K562 (cell line): ENCODE measurements around the gene TRIOBP. TPM values are rescaled to one million over a fixed set of nuclear protein-coding genes. Genes with fewer than 3 reads are reported as not detected.

Experiments used
- BRD4 ChIP-seq: fragments of 200-600 bp; sonication (generic); IDR thresholded peaks from 2 replicates; pipeline ENCODE4 v1.6.1; 2017; ENCODE audit warnings: inconsistent platforms
- C11orf30 ChIP-seq: fragments of 450-650 bp; IDR thresholded peaks from 2 replicates; pipeline ENCODE4 v1.6.1; 2016; ENCODE audit warnings: low read depth, mild to moderate bottlenecking
- CREM ChIP-seq: IDR thresholded peaks from 2 replicates; pipeline ENCODE4 v1.6.1; 2014; ENCODE audit warnings: antibody characterized with exemption, low read depth
- ERF ChIP-seq: fragments of 450-650 bp; formaldehyde crosslinking; IDR thresholded peaks from 2 replicates; pipeline ENCODE4 v1.4.0; 2020; ENCODE audit warnings: mild to moderate bottlenecking, mixed read lengths
- ESRRA ChIP-seq: fragments of 450-650 bp; IDR thresholded peaks from 2 replicates; pipeline ENCODE4 v1.6.1; 2014; ENCODE audit warnings: low read depth, mild to moderate bottlenecking, moderate library complexity, borderline replicate concordance
- ETV5 ChIP-seq: sonication (generic); formaldehyde crosslinking; IDR thresholded peaks from 2 replicates; pipeline ENCODE4 v1.4.0; 2020; ENCODE audit warnings: low read depth, mild to moderate bottlenecking, missing genetic modification reagents
- EWSR1 ChIP-seq: fragments of 450-650 bp; IDR thresholded peaks from 2 replicates; pipeline ENCODE4 v1.6.1; 2018; ENCODE audit warnings: borderline replicate concordance, mild to moderate bottlenecking, low read depth, moderate library complexity; ENCODE audit not compliant: partially characterized antibody
- GABPA ChIP-seq: fragments of 200-800 bp; sonication (Bioruptor generic); conservative IDR thresholded peaks from 2 replicates; pipeline ENCODE4 v1.6.1; 2016; ENCODE audit warnings: low read depth, missing genetic modification characterization, missing compliant biosample characterization
- GABPB2 ChIP-seq: fragments of 250-450 bp; sonication (Bioruptor Pico); conservative IDR thresholded peaks from 2 replicates; pipeline ENCODE4 v1.5.1; 2021; ENCODE audit warnings: mild to moderate bottlenecking
- GATAD2B ChIP-seq: fragments of 450-650 bp; IDR thresholded peaks from 2 replicates; pipeline ENCODE4 v1.6.1; 2017; ENCODE audit warnings: mild to moderate bottlenecking, borderline replicate concordance
- HDAC2 ChIP-seq: fragments of 450-650 bp; IDR thresholded peaks from 2 replicates; pipeline ENCODE4 v1.6.1; 2016; ENCODE audit warnings: mild to moderate bottlenecking
- ILK ChIP-seq: fragments of 450-650 bp; IDR thresholded peaks from 2 replicates; pipeline ENCODE4 v1.6.1; 2016; ENCODE audit warnings: missing genetic modification characterization, low read depth, mild to moderate bottlenecking, missing compliant biosample characterization, moderate library complexity, borderline replicate concordance
- JUND ChIP-seq, 2 experiments: IDR thresholded peaks; 2 replicates in 1 of 2; 3 replicates in 1 of 2; pipeline ENCODE4 v1.6.1; 2011; ENCODE audit warnings: borderline replicate concordance in 2 of 2, low read depth in 2 of 2, low read length in 2 of 2, improper control_type of control experiment in 1 of 2, missing biosample characterization in 1 of 2, missing genetic modification characterization in 1 of 2, missing genetic modification reagents in 1 of 2
- KDM5B ChIP-seq: fragments of 200-600 bp; sonication (generic); IDR thresholded peaks from 2 replicates; pipeline ENCODE4 v1.6.1; 2012; ENCODE audit warnings: low read depth, mild to moderate bottlenecking, moderate library complexity, low read length, control low read depth, inconsistent platforms; ENCODE audit not compliant: insufficient replicate concordance
- KLF16 ChIP-seq: IDR thresholded peaks from 2 replicates; pipeline ENCODE4 v1.6.1; 2016; ENCODE audit warnings: antibody characterized with exemption
- NFYB ChIP-seq: IDR thresholded peaks from 2 replicates; pipeline ENCODE4 v1.6.1; 2011; ENCODE audit warnings: mild to moderate bottlenecking, moderate library complexity; ENCODE audit not compliant: insufficient read length; ENCODE audit errors: extremely low read depth
- NONO ChIP-seq, 2 experiments: fragments of 200-400 bp in 1 of 2; fragments of 450-650 bp in 1 of 2; formaldehyde crosslinking in 1 of 2; IDR thresholded peaks; 2 replicates each; pipeline ENCODE4 v1.6.1; 2017; ENCODE audit warnings: low read depth in 2 of 2, mild to moderate bottlenecking in 2 of 2, moderate library complexity in 2 of 2, low read length in 1 of 2
- NR2C2 ChIP-seq, 2 experiments: fragments of 200-800 bp in 1 of 2; sonication (Bioruptor generic) in 1 of 2; sonication (generic) in 1 of 2; formaldehyde crosslinking in 1 of 2; IDR thresholded peaks; 2 replicates each; pipeline versions ENCODE4 v1.6.1 to v1.8.0; 2016 to 2022; ENCODE audit warnings: mild to moderate bottlenecking in 1 of 2, missing compliant biosample characterization in 1 of 2, missing genetic modification characterization in 1 of 2, missing genetic modification reagents in 1 of 2
- PHF20 ChIP-seq: fragments of 450-650 bp; IDR thresholded peaks from 2 replicates; pipeline ENCODE4 v1.6.1; 2018; ENCODE audit not compliant: partially characterized antibody
- RFX1 ChIP-seq: fragments of 450-650 bp; IDR thresholded peaks from 2 replicates; pipeline ENCODE4 v1.6.1; 2016; ENCODE audit warnings: mild to moderate bottlenecking, moderate library complexity
- SMAD4 ChIP-seq: fragments of 250-450 bp; sonication (Bioruptor Pico); conservative IDR thresholded peaks from 2 replicates; pipeline ENCODE4 v1.8.0; 2021; ENCODE audit warnings: inconsistent platforms, mild to moderate bottlenecking, moderate library complexity
- SREBF2 ChIP-seq: sonication (generic); formaldehyde crosslinking; IDR thresholded peaks from 2 replicates; pipeline ENCODE4 v1.4.0; 2020; ENCODE audit warnings: mild to moderate bottlenecking, missing genetic modification reagents
- ZBTB9 ChIP-seq: fragments of 450-650 bp; formaldehyde crosslinking; IDR thresholded peaks from 2 replicates; pipeline ENCODE4 v1.4.0; 2020; ENCODE audit warnings: mild to moderate bottlenecking, moderate library complexity
- ZFP30 ChIP-seq: fragments of 250-450 bp; sonication (Bioruptor Pico); IDR thresholded peaks from 2 replicates; pipeline ENCODE4 v1.8.0; 2022; ENCODE audit warnings: moderate library complexity, mild to moderate bottlenecking, inconsistent platforms, borderline replicate concordance
- ZKSCAN1 ChIP-seq: fragments of 150-350 bp; IDR thresholded peaks from 2 replicates; pipeline ENCODE4 v1.6.1; 2016; ENCODE audit warnings: low read depth, low read length
- ZNF133 ChIP-seq: fragments of 250-450 bp; sonication (Bioruptor Pico); IDR thresholded peaks from 2 replicates; pipeline ENCODE4 v1.4.0; 2020; ENCODE audit warnings: mild to moderate bottlenecking
- ZNF282 ChIP-seq: sonication (generic); formaldehyde crosslinking; IDR thresholded peaks from 2 replicates; pipeline ENCODE4 v1.8.1; 2023; ENCODE audit warnings: missing genetic modification reagents
- ZNF445 ChIP-seq: fragments of 250-450 bp; sonication (Bioruptor Pico); IDR thresholded peaks from 2 replicates; pipeline ENCODE4 v1.4.0; 2020; ENCODE audit warnings: low read depth, mild to moderate bottlenecking, moderate library complexity
- polyA plus RNA-seq, 8 experiments: library from polyadenylated mRNA; depleted of rRNA in 4 of 8; stranded (reverse) in 5 of 8; unstranded in 3 of 8; fragments of >200 nt; fragmentation: Nextera tagmentation in 2 of 8; fragmentation: Illumina TruSeq in 1 of 8; extraction: Ambion mirVana in 2 of 8; extraction: Trizol in 1 of 8; gene quantifications; 2 replicates each; pipeline versions ENCODE4 v1.2.1 to v1.2.3, GENCODE V29; 2011 to 2014; ENCODE audit warnings: inconsistent platforms in 1 of 8, missing spikeins in 1 of 8
- total RNA-seq, 7 experiments: library from RNA; depleted of rRNA in 6 of 7; stranded (reverse); fragments of >200 nt in 6 of 7; fragmentation: Illumina TruSeq in 2 of 7; extraction: Trizol in 2 of 7; gene quantifications; 2 replicates each; pipeline versions ENCODE4 v1.2.1 to v1.2.3, GENCODE V29; 2011 to 2021; ENCODE audit warnings: low replicate concordance in 1 of 7

Gene TRIOBP
- total and polyA plus RNA-seq, 9 of the 15 experiments (the other 6 are each of a cell fraction or from before 2014, with no cell fraction given): 0.24 to 13.8 (median 5.5) TPM

- no peak for TF ChIP-seq JUND (IDR thresholded peaks at IDR 0.05; ENCODE audit: borderline replicate concordance, low read depth, low read length)
- no peak for TF ChIP-seq JUND (tag; IDR thresholded peaks at IDR 0.05; ENCODE audit: borderline replicate concordance, low read depth, low read length)
- TF ChIP-seq KLF16: no peak
- peak; percentile 76 for TF ChIP-seq RFX1
- no peak for TF ChIP-seq EWSR1
- peak; percentile 61 for TF ChIP-seq GABPA
- no peak for TF ChIP-seq PHF20
- 0 out of 2 replicates have a peak, but pooled peaks have one; percentile 8 for TF ChIP-seq ZKSCAN1
- no peak for TF ChIP-seq ZNF133
- no peak for TF ChIP-seq ETV5 (CRISPR knock-in tag)
- TF ChIP-seq ZBTB9: 0 out of 2 replicates have a peak, but pooled peaks have one; percentile 60
- TF ChIP-seq ESRRA: no peak
- TF ChIP-seq ILK (tag): no peak
- TF ChIP-seq CREM: peak; percentile 85
- peak; percentile 61 for TF ChIP-seq SMAD4 (CRISPR knock-in tag)
- TF ChIP-seq NFYB: peak; percentile 95
- peak; percentile 17; the same call in 1 of the 2 replicates for TF ChIP-seq C11orf30
- TF ChIP-seq ZFP30 (CRISPR knock-in tag): no peak
- no peak for TF ChIP-seq ZNF282 (CRISPR knock-in tag)
- no peak for TF ChIP-seq ZNF445
- 0 out of 4 replicates have a peak, but pooled peaks of 1 of the 2 experiments have one; percentile 44 for TF ChIP-seq NONO (IDR thresholded peaks at IDR 0.05; ENCODE audit: low read depth in 2 of 2, low read length in 1 of 2)
- TF ChIP-seq KDM5B: peak; percentile 54
- no peak for TF ChIP-seq SREBF2 (CRISPR knock-in tag)
- TF ChIP-seq HDAC2: no peak
- TF ChIP-seq GABPB2 (CRISPR knock-in tag): no peak
- no peak for TF ChIP-seq NR2C2 (CRISPR knock-in tag; IDR thresholded peaks at IDR 0.05)
- peak; percentile 27; the same call in 1 of the 2 replicates for TF ChIP-seq NR2C2 (tag; IDR thresholded peaks at IDR 0.05)
- TF ChIP-seq BRD4: no peak
- peak; percentile 67; the same call in 1 of the 2 replicates for TF ChIP-seq GATAD2B
- 0 out of 2 replicates have a peak, but pooled peaks have one; percentile 42 for TF ChIP-seq ERF (CRISPR knock-in tag)
Observed at GRCh38 chr22:37658133-37659065, 38.4 kb upstream of the TRIOBP start, which contains the start of gene PDXP (continued).
